Fibroblast of mammary gland (primary cell): Measurements from ENCODE around the gene CCDC85C.

Experiments used
- DNase-seq: peaks from one replicate; pipeline ENCODE4 v3.0.0-alpha.2; 2010; ENCODE audit warnings: low read depth
- H3K4me3 ChIP-seq: 2 replicates; pipeline ENCODE4 v1.5.1; 2011; ENCODE audit warnings: low read depth, mild to moderate bottlenecking, low read length, moderate library complexity; ENCODE audit not compliant: control insufficient read depth
- CTCF ChIP-seq: conservative IDR thresholded peaks from 2 replicates; pipeline ENCODE4 v1.5.1; 2011; ENCODE audit warnings: low read depth, low read length, inconsistent platforms; ENCODE audit not compliant: control insufficient read depth, insufficient read depth

Gene CCDC85C

GRCh38 chr14:99628887-99629618 lies 25.0 kb upstream of the CCDC85C start:
- DNase-seq: peak; percentile 45
- TF ChIP-seq CTCF: peak; percentile 92

GRCh38 chr14:99627510-99628381 lies 23.7 kb upstream of the CCDC85C start:
- no peak for DNase-seq
- H3K4me3 ChIP-seq: no peak overlapping the region
- TF ChIP-seq CTCF: no peak

More at GRCh38 chr14:99628887-99629618, 25.0 kb upstream of the CCDC85C start:
- H3K4me3 ChIP-seq: no peak overlapping the region

- TF ChIP-seq CTCF: no peak
- H3K4me3 ChIP-seq: no peak overlapping the region
- no peak for DNase-seq
These were observed 23.1 kb upstream of the CCDC85C start for GRCh38 chr14:99627100-99627499.

- no peak for TF ChIP-seq CTCF
- H3K4me3 ChIP-seq: no peak overlapping the region
- DNase-seq: no peak
These were observed 22.1 kb upstream of the CCDC85C start for GRCh38 chr14:99626041-99626648.

GRCh38 chr14:99625476-99625875 lies 21.5 kb upstream of the CCDC85C start:
- DNase-seq: no peak
- no peak overlapping the region for H3K4me3 ChIP-seq
- no peak for TF ChIP-seq CTCF

- no peak for DNase-seq
- no peak overlapping the region for H3K4me3 ChIP-seq
- TF ChIP-seq CTCF: no peak
These were observed 21.0 kb upstream of the CCDC85C start for GRCh38 chr14:99624971-99625370.
